Measurements from ENCODE around the gene XBP1.

GRCh38 chr22:28833276-28833923, 33.0 kb upstream of the XBP1 start:
- TF ChIP-seq CTCF (conservative IDR thresholded peaks at IDR 0.05 in 1 of 2, IDR thresholded peaks at IDR 0.05 in 1 of 2; ENCODE audit: extremely low read depth in 1 of 2, insufficient read depth in 1 of 2, low read depth in 1 of 2, low read length in 2 of 2), result no peak
- no peak for TF ChIP-seq EZH2 (IDR thresholded peaks at IDR 0.05; ENCODE audit: borderline replicate concordance, low read length)

All from mammary epithelial cell (primary cell).